HG02588 (cell line): ENCODE measurements around the gene HNMT.
"Not testable (repeated sequence)": the region's sequence is repeated elsewhere in the genome, so short reads cannot be mapped to it uniquely, and the experiment has no call there.

Source experiments
- ATAC-seq: cut with Tn5 transposase; IDR thresholded peaks from one replicate; pipeline ENCODE4 v1.9.1; 2021; ENCODE audit warnings: mild to moderate bottlenecking, moderate library complexity; ENCODE audit not compliant: unreplicated experiment

HNMT gene

GRCh38 chr2:137973280-137973679 is 9.0 kb downstream of the HNMT start:
- no peak for ATAC-seq

- no peak for ATAC-seq
These were observed 11.3 kb downstream of the HNMT start for GRCh38 chr2:137975280-137976271.

GRCh38 chr2:137976274-137976673 is 12.0 kb downstream of the HNMT start:
- no peak for ATAC-seq

GRCh38 chr2:137977790-137978189 is 13.5 kb downstream of the HNMT start:
- ATAC-seq: no peak

- no peak for ATAC-seq
These were observed 16.2 kb downstream of the HNMT start for GRCh38 chr2:137980459-137980858.

- no peak for ATAC-seq
These were observed 16.9 kb downstream of the HNMT start for GRCh38 chr2:137981112-137981656.

GRCh38 chr2:137983581-137983980 is 19.3 kb downstream of the HNMT start:
- ATAC-seq: no peak

- no peak for ATAC-seq
These were observed 22.0 kb downstream of the HNMT start for GRCh38 chr2:137986268-137986667.

- no peak for ATAC-seq
These were observed 22.7 kb downstream of the HNMT start for GRCh38 chr2:137987011-137987410.

GRCh38 chr2:137991078-137991477 is 26.8 kb downstream of the HNMT start:
- no peak for ATAC-seq

GRCh38 chr2:137992039-137992646 is 27.9 kb downstream of the HNMT start:
- no peak for ATAC-seq

- not testable (repeated sequence) for ATAC-seq
These were observed 29.6 kb downstream of the HNMT start for GRCh38 chr2:137993715-137994476.

- not testable (repeated sequence) for ATAC-seq
These were observed 31.1 kb downstream of the HNMT start for GRCh38 chr2:137995368-137995767.

GRCh38 chr2:137996158-137996557 is 31.9 kb downstream of the HNMT start:
- ATAC-seq: not testable (repeated sequence)

GRCh38 chr2:137997733-137998132 is 33.5 kb downstream of the HNMT start:
- no peak for ATAC-seq

- no peak for ATAC-seq
These were observed 34.2 kb downstream of the HNMT start for GRCh38 chr2:137998503-137998902.

- ATAC-seq: no peak
These were observed 35.0 kb downstream of the HNMT start for GRCh38 chr2:137999273-137999672.

GRCh38 chr2:138000009-138000408 is 35.7 kb downstream of the HNMT start:
- no peak for ATAC-seq

- ATAC-seq: no peak
These were observed 36.5 kb downstream of the HNMT start for GRCh38 chr2:138000796-138001195.

- no peak for ATAC-seq
These were observed 39.1 kb downstream of the HNMT start for GRCh38 chr2:138003411-138003810.

- ATAC-seq: no peak
These were observed 43.2 kb downstream of the HNMT start for GRCh38 chr2:138007431-138007830.
